Left lung (tissue), 10 donors: ENCODE measurements around the gene TXLNG. TPM values are rescaled to one million over a fixed set of nuclear protein-coding genes. Genes with fewer than 3 reads are reported as not detected.
"Not testable (repeated sequence)": the region's sequence is repeated elsewhere in the genome, so short reads cannot be mapped to it uniquely, and the experiment has no call there.

Experiments used
- ATAC-seq: fragments of 200-7000 bp; cut with Tn5 transposase; one replicate; pipeline ENCODE4 v1.9.1; 2020; ENCODE audit warnings: moderate library complexity
- DNase-seq, 4 donors: peaks; one replicate each; pipeline ENCODE4 v3.0.0-alpha.2; 2013 to 2020
- H3K27ac ChIP-seq, 2 donors: fragments of 200-600 bp; sonication (generic) in 1 of 2; one replicate each; pipeline versions ENCODE4 v1.5.0 to v1.8.0; 2020 to 2021
- H3K27me3 ChIP-seq, 2 donors: fragments of 200-600 bp; sonication (generic) in 1 of 2; one replicate each; pipeline versions ENCODE4 v1.5.0 to v1.8.0; 2020 to 2021
- H3K36me3 ChIP-seq, 2 donors: fragments of 200-600 bp; sonication (generic) in 1 of 2; one replicate each; pipeline versions ENCODE4 v1.5.0 to v1.8.0; 2020 to 2021
- H3K4me1 ChIP-seq, 2 donors: fragments of 200-600 bp; one replicate each; pipeline ENCODE4 v1.8.0; 2021
- H3K4me3 ChIP-seq, 2 donors: fragments of 200-600 bp; sonication (generic) in 1 of 2; one replicate each; pipeline versions ENCODE4 v1.5.0 to v1.8.0; 2020 to 2021; ENCODE audit warnings: mild to moderate bottlenecking in 1 of 2
- H3K9me3 ChIP-seq, 2 donors: fragments of 200-600 bp; sonication (generic) in 1 of 2; one replicate each; pipeline versions ENCODE4 v1.5.0 to v1.8.0; 2020 to 2021
- intact Hi-C, 2 donors: fragments of 100-400 bp; cut with DNase I; formaldehyde crosslinking; loops; one replicate each; pipeline versions ENCODE4 v1.11.2 to v1.14.2; 2022
- polyA plus RNA-seq, 6 donors: library from polyadenylated mRNA; unstranded; fragments of 120-200 nt; gene quantifications; one replicate each; pipeline ENCODE4 v1.2.1, GENCODE V29; 2013; ENCODE audit not compliant: insufficient read length in 6 of 6
- total RNA-seq, 2 donors: library from RNA; stranded (reverse); fragmentation: NEBNext Ultra II Directional; extraction: Animal tissue kit (Norgen Biotek cat#: 25700); gene quantifications; one replicate each; pipeline ENCODE4 v1.2.1, GENCODE V29; 2021
- TF ChIP-seq, protein P1 (sequence below), 2 donors: fragments of 200-600 bp; sonication (generic) in 1 of 2; IDR thresholded peaks; one replicate each; pipeline versions ENCODE4 v1.5.0 to v1.8.0; 2021; ENCODE audit warnings: antibody characterized with exemption in 2 of 2
- donor health status: DM: no; HTN: yes; CAD: no.
- donor health status: DM: no; HTN: no; CAD: no.

Gene TXLNG
- total and polyA plus RNA-seq, 8 donors = 9.6 to 18.2 (median 15.7) TPM

DNA sequence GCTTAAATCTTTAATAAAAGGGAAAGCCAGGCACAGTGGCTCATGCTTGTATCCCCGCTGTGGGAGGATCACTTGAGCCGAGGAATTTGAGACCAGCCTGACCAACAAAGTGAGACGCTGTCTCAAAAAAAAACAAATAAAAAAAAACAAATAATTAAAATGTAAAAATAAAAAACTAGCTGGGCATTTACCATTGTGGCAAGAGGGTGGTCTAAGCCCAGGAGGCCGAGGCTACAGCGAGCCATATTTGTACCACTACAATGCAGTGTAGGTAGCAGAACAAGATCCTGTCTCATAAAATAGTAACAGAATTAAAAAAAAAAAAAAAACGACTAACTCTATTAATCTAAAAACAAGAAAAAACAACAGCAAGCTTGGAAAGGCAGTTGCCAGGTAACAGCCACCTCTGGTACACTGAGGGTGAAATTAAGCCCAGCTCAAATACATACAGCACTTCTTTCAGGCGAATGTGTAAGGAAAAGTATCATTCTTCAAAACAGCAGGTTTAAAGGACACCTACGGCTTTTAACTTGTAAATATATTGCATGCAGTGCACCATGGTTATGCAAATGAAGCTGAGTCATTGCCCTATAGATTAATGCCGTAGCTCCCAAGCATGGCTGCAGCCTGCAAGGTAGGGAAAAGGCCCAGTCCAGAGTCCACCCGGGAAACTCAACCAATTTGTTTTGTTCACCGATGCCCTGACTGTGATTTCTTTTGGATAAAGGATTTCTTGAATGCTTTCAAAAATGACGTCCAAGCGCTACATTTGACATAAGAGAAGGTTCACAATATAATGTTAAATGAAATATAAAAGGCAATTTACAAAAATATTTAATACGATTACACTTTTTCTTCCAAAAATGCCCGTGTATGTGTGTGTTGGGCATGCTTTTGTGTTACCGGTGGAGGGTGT is 14.5 kb upstream of the TXLNG start:
- Histone ChIP-seq H3K9me3 (no peaks in the 10 kb centered on the region), H3K27ac (no peak overlapping the region), H3K4me1 (no peaks in the 10 kb centered on the region), H3K27me3 (no peaks in the 10 kb centered on the region), H3K36me3 (no peaks in the 10 kb centered on the region), H3K4me3 (no peak overlapping the region)
- intact Hi-C loops = no loop called here
- DNase-seq = no peak
- TF ChIP-seq, protein P1, sequence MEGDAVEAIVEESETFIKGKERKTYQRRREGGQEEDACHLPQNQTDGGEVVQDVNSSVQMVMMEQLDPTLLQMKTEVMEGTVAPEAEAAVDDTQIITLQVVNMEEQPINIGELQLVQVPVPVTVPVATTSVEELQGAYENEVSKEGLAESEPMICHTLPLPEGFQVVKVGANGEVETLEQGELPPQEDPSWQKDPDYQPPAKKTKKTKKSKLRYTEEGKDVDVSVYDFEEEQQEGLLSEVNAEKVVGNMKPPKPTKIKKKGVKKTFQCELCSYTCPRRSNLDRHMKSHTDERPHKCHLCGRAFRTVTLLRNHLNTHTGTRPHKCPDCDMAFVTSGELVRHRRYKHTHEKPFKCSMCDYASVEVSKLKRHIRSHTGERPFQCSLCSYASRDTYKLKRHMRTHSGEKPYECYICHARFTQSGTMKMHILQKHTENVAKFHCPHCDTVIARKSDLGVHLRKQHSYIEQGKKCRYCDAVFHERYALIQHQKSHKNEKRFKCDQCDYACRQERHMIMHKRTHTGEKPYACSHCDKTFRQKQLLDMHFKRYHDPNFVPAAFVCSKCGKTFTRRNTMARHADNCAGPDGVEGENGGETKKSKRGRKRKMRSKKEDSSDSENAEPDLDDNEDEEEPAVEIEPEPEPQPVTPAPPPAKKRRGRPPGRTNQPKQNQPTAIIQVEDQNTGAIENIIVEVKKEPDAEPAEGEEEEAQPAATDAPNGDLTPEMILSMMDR (IDR thresholded peaks at IDR 0.05) = no peak
- ATAC-seq = no peak

DNA sequence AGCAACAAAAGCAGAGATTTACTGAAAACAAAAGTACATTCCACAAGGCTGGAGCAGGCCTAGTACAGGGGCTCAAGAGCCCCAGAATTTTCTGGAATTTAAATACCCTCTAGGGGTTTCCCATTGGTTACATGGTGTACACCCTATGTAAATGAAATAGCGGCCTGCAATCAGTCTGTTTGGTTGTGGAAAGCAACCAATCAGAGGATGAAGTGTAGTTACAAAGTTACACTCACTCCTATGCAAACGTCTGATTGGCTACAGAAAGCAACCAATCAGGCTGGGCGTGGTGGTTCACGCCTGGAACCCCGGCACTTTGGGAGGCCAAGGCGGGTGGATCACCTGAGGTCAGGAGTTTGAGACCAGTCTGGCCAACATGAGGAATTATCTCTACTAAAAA is 13.8 kb upstream of the TXLNG start:
- H3K27ac ChIP-seq = no peak overlapping the region
- DNase-seq (no peak), ATAC-seq (no peak)
- no peaks in the 10 kb centered on the region for H3K4me1 ChIP-seq
- no peaks in the 10 kb centered on the region for H3K9me3 ChIP-seq
- H3K4me3 ChIP-seq = no peak overlapping the region
- intact Hi-C loops = no loop called here
- no peaks in the 10 kb centered on the region for H3K27me3 ChIP-seq
- H3K36me3 ChIP-seq = no peaks in the 10 kb centered on the region
- TF ChIP-seq, protein P1 (IDR thresholded peaks at IDR 0.05) = no peak

DNA sequence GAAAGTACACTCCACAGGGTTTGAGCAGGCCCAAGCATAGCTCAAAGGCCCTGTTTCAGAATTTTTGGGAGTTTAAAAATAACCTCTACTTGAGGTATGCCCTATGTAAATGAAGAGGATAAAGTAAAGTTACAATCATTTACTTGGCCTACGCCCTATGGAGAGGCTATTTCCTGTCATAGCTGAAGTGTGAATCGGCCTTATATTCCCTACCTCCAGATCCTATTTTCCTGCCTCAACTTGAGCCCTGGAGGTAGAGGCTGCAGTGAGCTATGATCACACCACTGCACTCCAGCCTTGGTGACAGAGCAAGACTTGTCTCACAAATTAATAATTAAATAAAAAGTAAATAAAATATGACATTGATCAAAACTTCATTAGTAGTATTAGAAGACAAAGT is 11.5 kb upstream of the TXLNG start:
- no peaks in the 10 kb centered on the region for H3K4me1 ChIP-seq
- no peaks in the 10 kb centered on the region for H3K27me3 ChIP-seq
- H3K36me3 ChIP-seq = no peaks in the 10 kb centered on the region
- TF ChIP-seq, protein P1 (IDR thresholded peaks at IDR 0.05) = no peak
- ATAC-seq (no peak), DNase-seq (no peak)
- H3K4me3 ChIP-seq = no peak overlapping the region
- intact Hi-C loops = no loop called here
- H3K9me3 ChIP-seq = no peaks in the 10 kb centered on the region
- no peak overlapping the region for H3K27ac ChIP-seq

DNA sequence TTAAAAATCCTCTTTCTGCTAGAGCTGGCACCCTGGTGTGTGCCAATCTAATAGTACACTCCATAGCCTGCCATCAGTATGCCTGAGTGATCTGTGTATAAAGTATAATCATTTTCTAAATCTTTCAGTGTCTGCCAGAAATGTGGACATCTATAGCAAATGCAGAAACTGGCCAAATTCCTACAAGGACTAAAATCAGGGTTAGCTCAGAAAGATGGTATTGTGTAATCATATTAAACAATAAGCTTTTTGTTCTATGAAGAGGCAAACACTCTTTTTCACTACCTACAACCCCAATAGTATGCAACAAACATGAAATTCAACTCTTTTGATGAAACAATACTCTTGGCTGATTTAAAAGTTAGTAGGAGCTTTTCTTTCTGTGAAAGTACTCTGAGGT is 7.7 kb upstream of the TXLNG start:
- Histone ChIP-seq H3K4me3 (no peak overlapping the region), H3K9me3 (no peaks in the 10 kb centered on the region), H3K36me3 (no peaks in the 10 kb centered on the region), H3K27me3 (no peaks in the 10 kb centered on the region), H3K27ac (no peak overlapping the region), H3K4me1 (no peaks in the 10 kb centered on the region)
- TF ChIP-seq, protein P1 (IDR thresholded peaks at IDR 0.05) = no peak
- ATAC-seq (no peak), DNase-seq (no peak)
- intact Hi-C loops = no loop called here

DNA sequence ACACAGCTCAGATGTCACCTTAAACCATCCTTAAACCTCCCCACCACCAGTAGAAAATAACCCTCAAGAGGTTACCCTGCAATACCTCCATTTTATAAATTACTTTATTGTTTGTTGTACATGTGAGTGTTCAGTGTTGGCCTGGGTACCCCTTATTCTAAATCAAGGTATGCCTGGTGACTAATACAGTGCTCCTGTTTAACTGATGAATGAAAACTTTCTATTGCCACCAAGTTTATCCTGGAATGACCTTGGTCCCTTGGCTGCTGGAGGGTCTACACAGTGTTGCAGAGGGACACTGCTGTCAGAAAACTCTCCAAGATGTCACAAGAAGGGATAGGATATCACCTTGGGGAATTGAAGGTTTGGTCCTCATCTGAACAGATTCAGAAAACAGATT is 7.3 kb upstream of the TXLNG start:
- no peaks in the 10 kb centered on the region for H3K4me1 ChIP-seq
- DNase-seq = no peak
- no peak overlapping the region for H3K4me3 ChIP-seq
- H3K27ac ChIP-seq = no peak overlapping the region
- intact Hi-C loops = no loop called here
- TF ChIP-seq, protein P1 (IDR thresholded peaks at IDR 0.05) = no peak
- H3K9me3 ChIP-seq = no peaks in the 10 kb centered on the region
- no peak for ATAC-seq
- H3K36me3 ChIP-seq = no peaks in the 10 kb centered on the region
- no peaks in the 10 kb centered on the region for H3K27me3 ChIP-seq

DNA sequence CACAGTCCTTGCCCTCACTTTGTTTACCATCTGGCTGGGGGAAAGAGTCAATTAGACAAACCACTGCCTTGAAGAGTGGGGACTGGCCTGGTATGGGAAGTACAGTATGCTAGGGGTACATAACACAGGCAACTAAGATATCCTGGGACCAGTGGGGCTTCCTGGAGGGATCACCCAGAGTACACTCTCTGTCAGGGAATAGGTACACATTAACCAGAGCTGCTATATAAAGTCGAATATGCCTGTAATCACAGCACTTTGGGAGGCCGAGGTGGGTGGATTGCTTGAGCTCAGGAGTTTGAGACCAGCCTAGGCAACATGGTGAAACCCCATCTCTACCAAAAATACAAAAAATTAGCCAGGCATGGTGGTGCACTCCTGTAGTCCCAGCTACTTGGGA is 6.5 kb upstream of the TXLNG start:
- H3K4me3 ChIP-seq, H3K27ac ChIP-seq, DNase-seq, H3K27me3 ChIP-seq, H3K4me1 ChIP-seq, ATAC-seq, H3K9me3 ChIP-seq, H3K36me3 ChIP-seq, intact Hi-C loops: not testable (repeated sequence)
